GM12891 (cell line): ENCODE data around the gene JADE2.

Source experiments
- POLR2A ChIP-seq: IDR thresholded peaks from 2 replicates; pipeline ENCODE4 v1.6.1; 2011; ENCODE audit warnings: low read depth, low read length, control low read depth
- POLR2AphosphoS5 ChIP-seq: IDR thresholded peaks from 2 replicates; pipeline ENCODE4 v1.6.1; 2011; ENCODE audit warnings: low read depth, low read length, control low read depth
- SPI1 ChIP-seq: IDR thresholded peaks from 2 replicates; pipeline ENCODE4 v1.6.1; 2011; ENCODE audit warnings: low read depth, low read length, control low read depth
- TAF1 ChIP-seq: IDR thresholded peaks from 2 replicates; pipeline ENCODE4 v1.6.1; 2011; ENCODE audit warnings: low read depth, low read length, control low read depth

DNA sequence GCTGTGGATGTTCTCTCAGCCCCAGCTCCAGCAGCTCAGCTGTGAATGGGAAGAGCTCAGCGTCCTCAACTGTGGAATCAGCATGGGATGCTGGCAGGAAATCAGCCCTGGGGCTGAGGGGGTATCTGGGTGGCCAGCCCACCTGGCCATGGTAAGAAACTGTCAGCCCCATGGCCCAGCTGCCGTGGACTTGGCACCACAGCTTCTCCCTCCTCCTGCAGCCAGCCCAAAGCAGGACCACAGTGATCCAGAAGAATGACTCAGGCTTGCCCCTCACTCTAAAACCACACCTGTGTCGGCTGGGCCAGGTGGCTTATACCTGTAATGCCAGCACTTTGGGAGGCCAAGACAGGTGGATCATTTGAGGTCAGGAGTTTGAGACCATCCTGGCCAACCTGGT, 59.2 kb downstream of the JADE2 start:
- TF ChIP-seq POLR2A (no peak), POLR2AphosphoS5 (no peak), SPI1 (no peak), TAF1 (no peak)
